HG03159 (cell line): Measurements from ENCODE around the gene NLN.
"Not testable (repeated sequence)": the region's sequence is repeated elsewhere in the genome, so short reads cannot be mapped to it uniquely, and the experiment has no call there.

ENCODE experiments used
- ATAC-seq: cut with Tn5 transposase; IDR thresholded peaks from one replicate; pipeline ENCODE4 v1.9.1; 2021; ENCODE audit warnings: mild to moderate bottlenecking, moderate library complexity; ENCODE audit not compliant: unreplicated experiment

NLN gene

DNA sequence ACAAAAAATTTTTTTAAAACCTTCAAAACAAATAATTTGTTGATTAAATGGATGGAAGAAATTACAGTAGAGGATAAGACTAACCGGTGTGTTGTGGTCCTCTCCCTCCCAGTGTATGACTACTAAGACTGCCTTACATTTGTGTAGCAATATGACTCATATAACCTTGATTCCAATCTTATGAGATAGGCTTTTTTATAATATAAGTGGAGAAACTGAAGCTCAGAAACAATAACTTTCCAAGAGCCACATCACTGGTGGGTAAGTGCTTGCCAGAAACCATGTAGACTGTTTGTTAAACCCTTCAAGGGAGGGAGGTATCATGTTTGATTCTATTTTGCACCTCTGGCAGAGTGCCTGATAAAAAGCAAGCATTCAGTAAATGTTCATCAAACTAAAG lies 47.5 kb downstream of the NLN start:
- no peak for ATAC-seq

DNA sequence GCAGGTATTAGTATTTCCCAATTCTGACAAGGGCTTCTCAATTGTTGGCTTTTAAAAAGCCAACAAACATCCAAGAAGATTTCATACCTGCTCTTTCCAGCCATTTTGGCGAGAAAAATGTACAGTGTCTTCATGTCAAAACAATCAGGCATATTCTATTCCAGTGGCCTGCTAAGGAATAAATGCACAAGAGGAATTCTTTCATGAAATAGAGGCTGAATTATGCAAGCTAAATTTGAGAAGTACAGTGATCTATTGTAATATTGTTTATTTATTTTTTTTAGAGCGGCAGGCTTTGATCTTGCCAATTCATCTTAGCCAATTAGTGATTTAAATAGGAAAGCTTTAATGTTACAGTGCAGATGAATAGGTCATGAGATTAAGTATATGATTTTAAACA lies 49.3 kb downstream of the NLN start:
- no peak for ATAC-seq

DNA sequence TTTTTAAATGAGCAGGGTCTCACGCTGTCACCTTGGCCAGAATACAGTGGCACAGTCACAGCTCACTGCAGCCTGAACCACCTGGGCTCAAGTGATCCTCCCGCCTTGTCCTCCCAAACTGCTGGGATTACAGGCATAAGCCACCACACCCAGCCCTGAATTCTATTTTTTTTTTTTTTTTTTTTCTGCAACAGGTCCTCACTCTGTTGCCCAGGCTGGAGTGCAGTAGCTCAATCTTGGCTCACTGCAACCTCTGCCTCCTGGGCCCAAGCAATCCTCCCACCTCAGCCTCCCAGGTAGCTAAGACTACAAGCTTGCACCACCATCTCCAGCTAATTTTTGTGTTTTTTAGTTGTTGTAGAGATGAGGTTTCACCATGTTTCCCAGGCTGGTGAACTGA lies 51.0 kb downstream of the NLN start:
- not testable (repeated sequence) for ATAC-seq

DNA sequence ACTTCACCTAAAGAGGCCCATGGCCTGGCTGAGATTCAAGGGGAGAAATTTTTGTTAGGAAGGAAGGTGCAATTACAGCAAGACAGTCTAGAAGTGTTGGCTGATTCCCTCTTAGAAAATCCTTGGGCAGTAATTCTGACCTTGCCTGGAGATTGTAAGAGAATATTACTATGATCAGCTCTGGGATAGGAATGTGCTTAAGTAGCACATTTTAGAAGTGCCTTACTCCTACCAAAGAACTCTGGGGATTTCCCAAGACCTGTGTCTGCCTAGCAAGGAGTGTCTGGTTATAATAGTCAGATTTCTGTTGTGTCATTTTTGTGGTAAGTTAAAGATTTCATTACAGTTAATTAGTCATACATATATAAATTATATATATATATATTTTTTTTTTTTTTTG lies 52.3 kb downstream of the NLN start:
- no peak for ATAC-seq

DNA sequence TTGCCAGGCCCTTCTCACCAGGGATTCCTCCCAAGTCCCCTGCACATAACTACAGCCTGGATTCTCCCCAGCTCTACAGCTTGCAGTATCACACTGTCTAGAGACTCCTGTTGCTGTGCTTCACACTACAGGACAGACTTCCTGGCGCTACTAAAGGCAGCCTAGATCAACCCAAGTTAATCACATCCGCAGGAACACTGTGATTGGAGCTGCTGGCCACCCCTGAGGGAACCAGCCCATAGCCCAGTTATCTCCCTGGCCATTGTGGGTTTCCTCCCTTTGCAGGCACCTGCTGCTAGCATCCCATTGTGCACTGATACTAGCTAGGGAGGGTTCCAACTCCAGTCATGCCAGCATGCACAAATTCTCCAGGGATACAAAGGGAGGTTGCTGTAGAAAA lies 53.5 kb downstream of the NLN start:
- no peak for ATAC-seq

DNA sequence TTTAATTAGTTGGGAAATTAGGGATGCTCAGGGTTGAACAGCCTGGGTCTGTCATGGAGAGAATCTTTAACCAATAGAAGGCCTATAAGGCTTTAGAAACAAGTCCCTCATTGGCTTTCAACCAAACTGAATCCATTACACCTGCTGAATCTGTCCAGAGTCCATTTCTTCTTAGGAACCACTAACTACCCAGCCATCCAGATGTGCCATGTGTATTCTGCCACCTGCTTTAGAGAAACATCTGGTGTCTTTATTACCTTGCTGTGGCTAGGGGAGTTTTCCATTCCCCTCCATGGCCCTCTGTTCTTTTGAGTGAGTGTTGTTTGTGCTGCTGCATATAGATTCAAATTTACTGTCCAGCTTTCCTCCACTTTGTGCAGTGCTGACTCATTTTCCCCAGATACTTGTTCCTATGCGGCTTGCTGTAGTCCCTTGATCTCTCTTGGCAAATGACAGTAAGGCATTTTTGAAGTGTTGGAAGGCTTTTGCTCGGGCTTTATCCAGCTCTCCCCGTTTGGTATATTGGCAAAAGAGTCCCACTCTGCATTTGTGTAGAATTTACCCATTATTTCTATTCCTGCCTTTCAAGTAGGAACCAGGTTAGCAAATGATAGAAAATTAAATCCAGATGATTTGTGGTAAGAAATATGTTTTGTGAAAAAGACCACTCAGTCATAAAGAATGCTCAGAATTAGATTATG lies 54.6 kb downstream of the NLN start:
- ATAC-seq = no peak

DNA sequence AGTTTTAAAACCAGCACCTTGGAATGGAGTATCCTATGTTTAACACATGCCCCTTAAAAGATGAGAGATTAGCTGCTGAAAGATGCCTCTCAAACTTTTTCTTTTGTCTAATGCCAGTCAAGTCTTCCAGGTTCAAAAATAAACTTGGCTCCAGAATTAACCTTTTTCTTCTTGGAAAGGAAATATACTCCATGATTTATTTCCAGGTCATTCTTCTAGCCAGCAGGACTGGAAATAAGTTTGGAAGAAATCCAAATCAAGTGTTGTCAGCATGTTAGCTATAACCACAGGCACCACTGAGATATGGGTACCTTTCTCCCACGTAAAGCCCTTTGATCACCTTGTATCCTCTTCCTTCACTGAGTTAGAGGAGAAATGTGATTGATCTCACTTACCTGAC lies 56.1 kb downstream of the NLN start:
- no peak for ATAC-seq

DNA sequence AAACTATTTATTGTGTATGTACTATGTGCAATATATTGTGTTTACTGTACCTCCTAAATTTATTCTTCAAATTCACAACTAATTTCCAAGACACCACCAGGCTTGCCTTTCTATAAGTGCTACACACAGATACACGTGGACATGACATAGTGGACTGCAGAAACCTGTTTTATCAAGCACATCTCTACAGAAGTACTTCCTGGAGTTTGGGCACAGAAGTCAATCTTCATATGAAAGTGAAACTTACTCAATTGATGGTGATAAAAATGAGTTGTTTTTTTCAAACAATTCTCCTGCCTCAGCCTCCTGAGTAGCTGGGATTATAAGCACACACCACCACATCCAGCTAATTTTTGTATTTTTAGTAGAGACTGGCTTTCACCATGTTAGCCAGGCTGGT lies 57.6 kb downstream of the NLN start:
- peak; percentile 72 for ATAC-seq

DNA sequence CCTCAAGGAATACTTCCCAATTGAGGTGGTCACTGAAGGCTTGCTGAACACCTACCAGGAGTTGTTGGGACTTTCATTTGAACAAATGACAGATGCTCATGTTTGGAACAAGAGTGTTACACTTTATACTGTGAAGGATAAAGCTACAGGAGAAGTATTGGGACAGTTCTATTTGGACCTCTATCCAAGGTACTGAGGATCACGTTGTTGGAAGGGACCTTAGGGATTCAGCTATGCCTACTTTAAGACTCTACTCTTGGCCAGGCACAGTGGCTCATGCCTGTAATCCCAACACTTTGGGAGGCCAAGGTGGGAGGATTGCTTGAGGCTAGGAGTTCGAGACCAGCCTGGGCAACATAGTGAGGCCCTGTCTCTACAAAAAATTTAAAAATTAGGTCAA lies 66.3 kb downstream of the NLN start:
- ATAC-seq = not testable (repeated sequence)

DNA sequence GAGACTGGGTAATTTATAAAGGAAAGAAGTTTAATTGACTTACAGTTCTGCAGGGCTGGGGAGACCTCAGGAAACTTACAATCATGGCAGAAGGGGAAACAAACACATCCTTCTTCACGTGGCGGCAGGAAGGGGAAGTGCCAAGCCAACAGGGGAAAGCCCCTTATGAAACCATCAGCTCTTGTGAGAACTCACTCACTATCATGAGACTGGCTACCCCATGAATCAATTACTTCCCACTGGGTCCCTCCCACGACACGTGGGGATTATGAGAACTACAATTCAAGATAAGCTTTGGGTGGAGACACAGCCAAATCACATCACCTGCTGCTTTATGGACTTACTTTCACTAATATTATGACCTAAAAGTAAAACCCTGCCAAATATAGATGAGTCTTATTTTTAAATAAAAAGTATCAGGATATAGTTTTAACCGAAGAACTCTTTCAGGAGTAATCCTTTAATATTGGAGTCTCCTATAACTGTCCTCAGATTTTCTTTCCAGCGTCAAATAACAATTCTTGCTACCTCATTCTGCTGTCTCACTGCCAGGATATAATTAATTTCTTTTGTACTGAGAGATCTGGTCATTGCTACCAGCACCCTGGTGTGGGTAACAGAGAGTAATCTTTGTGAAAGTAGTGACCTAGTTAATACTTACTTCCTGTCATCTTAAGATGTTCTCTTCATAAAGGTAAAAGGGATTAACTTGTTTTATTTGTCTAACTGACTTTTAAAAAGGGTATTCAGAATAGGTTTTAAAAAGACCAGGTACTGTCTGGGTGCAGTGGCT lies 68.6 kb downstream of the NLN start:
- no peak for ATAC-seq

DNA sequence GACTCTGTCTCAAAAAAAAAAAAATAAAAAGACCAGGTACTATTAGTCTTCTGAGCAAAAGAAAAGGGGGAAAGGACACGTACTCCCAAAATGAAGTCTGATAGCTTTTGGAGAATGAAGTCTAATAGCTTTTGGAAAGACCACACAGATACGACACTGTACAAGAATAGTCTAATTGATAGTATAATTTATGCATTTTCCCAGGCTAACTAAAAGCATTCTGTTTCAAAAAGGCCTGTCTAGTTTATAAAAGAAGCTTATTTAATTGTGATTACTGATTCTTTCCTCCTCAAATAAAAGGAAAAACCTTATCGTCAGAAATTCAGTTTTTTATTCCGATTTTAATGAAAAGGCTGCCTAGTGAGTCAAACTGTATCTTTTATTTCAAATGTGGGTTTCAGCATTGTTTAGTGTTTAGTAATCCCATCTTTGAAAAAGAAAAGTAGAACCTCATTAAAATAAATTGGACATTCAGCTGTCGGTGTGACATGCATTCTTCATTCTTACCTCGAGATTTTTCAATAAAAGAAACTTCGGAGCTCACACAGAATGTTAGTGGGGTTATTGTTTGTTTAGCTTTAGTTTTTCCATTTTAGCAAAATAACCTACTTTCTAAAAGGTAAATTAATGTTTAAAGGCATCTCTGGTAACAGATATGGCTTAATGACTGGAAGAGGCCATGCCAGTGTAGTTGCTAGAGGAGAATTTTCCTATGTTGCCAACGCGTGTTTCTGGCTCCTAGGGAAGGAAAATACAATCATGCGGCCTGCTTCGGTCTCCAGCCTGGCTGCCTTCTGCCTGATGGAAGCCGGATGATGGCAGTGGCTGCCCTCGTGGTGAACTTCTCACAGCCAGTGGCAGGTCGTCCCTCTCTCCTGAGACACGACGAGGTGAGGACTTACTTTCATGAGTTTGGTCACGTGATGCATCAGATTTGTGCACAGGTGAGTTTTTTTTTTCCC lies 70.0 kb downstream of the NLN start:
- no peak for ATAC-seq

DNA sequence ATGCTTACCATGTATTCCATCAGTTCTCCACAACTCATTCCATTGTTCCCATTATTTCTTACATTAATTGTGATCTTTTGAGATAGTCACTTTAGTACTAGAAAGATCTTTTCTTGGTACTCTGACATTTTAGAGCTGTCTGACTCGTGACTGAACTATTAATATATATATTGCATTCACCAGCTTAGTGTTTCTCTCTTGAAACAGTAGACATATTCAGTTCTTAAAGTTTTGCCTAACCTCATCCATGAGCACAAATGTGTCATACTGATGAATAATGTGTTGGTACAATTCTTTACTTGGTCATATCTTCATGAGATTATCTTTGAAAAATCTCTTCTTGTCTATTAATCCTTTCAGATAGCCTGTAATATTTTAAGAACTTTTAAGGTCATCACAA lies 74.3 kb downstream of the NLN start:
- no peak for ATAC-seq

DNA sequence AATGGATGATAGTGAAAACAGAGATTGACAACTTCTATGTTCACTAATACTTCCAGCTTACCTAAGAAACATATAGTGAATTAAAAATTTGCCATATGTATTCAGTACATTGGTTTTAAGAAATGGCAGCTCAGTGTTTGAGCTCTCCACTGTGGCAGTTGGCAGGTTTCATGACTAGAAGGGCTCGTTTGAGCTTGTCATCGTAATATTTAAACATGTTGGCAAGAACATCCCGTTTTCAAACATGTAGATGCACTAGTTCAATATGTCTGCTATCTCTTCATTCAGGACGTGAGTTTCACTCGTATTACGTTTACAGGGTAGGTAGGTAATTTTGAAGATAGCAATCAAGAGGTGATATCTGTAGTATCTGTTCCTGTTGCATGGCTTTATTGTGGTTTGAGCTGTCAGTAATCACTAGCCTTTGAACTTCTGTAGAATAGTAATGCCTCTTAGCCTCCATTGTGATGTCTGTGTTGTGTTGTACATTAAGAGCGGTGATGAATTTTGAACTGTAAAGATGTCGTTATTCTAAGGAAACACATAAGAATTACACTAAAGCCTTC lies 74.8 kb downstream of the NLN start:
- ATAC-seq = no peak

DNA sequence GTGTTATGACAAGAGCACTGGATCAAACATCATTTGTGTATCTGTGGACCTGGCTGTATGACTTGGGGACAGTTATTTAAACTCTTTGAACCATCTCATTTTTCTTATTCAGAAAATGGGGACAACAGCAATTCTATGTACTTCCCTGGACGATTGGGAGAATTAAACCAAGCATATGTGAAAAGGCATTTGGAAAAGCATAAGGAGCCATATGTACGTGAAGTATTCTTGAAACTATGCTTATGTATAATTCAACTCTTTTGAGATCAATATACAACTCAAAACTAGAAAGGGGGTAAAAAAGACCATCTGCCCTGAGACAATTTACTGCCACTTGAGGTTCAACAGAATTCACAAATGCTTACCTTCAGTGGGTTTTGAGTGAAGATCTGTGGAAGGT lies 75.5 kb downstream of the NLN start:
- no peak for ATAC-seq

DNA sequence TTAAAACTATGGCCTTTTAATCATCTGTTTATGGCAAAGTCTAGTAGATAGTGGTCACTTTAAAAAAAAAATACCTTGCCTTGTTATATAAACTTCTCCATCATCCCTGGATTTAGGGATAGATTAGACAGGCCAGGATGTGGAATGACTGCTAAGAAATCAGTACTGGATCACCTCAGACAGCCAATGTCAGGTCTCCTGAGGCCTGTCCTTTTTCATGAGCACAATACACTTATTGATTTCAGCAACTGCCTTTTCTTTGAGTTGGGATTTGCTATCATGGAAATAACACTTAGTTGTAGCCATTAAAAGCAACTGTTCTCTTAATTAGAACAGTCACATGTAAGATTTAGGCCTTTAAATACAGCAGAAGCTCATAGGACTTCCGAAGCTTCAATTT lies 77.9 kb downstream of the NLN start:
- ATAC-seq = no peak

DNA sequence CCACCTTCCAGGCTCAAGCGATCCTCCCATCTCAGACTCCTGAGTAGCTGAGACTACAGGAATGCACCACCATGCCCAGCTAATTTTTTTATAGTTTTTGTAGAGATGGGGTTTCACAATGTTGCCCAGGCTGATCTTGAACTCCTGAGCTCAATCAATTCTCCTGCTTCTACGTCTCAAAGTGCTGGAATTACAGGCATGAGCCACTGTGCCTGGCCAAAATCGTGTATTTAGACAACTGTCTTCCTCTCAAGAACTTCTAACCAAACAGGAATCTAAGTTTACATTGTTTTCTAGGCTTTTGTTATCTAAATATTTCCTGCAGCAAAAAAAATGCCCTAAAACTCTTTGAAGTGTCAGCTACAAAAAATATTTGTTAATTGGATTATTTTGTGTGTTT lies 78.8 kb downstream of the NLN start:
- no peak for ATAC-seq

DNA sequence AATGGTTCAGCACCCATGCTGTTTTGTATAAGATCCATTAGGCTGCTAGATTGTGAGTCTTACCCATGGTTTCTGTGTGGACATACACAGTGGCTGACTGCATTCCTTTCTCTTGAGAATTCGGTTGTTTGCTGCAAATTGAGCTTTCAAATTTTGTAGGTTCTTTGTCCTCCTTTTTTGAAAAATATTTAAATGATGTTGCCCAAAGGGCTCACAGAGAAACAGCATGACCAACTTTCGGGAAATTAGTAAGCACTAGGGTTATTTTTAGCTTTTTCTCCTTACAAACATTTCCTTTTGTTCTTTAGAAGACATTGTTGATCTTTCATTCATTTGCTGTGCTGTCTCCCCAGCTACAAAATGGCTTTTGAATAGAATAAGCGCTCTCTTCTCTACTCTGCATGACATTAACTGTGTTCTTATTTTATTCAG lies 79.4 kb downstream of the NLN start:
- no peak for ATAC-seq

DNA sequence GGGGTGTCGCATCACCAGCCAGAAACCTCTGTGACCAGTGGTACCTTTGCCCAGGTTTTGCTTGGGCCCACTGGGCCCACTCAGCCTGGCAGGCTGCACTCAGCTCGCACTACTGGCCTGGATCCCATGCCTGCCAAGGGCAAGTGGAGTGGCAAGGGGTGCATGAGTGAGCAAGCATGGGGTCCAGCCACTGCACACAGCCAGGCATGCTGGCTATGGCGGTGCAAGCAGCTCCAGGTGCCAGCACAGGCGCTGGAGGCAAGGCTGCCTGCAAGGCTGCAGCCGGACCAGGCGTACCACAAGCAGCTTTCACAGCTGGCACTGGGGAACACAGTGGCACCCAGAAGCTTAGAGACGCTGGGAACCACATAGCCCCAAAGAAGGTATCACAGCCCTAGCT lies 80.1 kb downstream of the NLN start:
- no peak for ATAC-seq

DNA sequence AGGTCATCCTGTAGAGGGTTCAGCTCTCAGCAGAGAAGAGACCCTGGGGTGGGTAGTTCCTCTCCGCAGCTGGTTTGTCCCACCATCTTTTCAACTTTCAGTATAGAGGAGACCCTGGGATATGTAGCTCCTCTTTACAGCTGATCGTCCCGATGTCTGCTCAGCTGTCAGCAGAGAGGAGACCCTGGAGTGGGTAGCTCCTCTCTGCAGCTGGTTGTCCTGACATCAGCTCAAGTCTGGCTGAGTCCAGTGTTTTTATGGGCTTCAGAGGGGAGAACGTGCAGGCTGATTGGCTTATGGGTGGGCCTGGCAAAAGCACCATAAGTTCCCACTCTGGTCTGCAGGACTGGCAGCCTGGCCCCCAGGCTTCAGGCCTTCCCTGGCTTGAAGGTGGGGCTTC lies 80.8 kb downstream of the NLN start:
- no peak for ATAC-seq

DNA sequence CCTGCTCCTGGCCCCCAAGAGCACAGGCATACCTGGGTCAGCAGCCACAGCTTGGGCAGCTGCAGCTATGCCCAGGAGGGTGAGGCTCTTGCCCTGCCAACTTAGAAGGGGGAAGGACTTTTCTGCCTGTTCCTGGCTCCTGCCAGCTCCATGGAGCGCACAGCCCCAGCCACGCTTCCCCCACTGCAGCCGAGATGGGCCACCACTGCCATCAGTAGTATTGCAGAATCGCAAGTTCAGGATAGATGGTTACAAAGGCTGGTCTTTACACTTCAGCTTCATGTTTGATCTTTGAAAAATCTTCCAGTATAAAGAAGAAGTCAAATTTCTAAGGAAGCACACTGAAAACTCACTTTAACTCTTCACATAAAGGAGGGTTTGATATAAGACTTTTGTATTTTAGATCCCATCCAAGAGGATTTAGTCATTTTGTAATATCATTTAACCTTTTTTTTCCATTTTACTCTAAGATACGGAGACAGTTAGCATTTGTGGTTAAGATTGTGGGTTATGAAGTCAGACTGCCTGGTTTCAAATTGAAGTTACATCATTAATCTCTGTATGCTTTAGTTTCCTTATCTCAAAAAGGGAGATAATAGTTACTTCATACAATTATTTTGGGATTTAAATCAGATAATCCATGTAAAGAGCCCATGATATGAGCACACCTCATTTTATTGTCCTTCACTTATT lies 81.8 kb downstream of the NLN start:
- ATAC-seq = no peak

DNA sequence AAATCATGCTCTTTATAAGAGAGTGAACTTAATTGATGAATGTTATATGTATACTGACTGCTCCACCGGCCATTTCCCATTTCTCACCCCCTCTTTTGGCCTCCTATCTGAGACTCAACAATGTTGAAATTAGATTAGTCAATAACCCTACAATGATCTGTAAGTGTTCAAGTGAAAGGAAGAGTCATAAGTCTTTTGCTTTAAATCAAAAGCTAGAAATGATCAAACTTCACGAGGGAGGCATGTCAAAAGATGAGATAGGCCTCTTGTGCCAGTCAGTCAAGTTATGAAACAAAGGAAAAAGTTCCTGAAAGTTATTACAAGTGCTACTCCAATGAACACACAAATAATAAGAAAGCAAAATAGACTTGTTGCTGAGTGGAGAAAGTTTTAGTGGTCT lies 83.1 kb downstream of the NLN start:
- ATAC-seq = no peak
